Activated naive CD4-positive, alpha-beta T cell treated with anti-CD3 and anti-CD28 coated beads, Interleukin-2, amount 10 ng/mL, durations not matched to agents 7 days and 5 days (primary cell): ENCODE results near the gene DNAH11.
"Not testable (repeated sequence)": the region's sequence is repeated elsewhere in the genome, so short reads cannot be mapped to it uniquely, and the experiment has no call there.

ENCODE experiments used
- CTCF ChIA-PET: fragments of 350-600 bp; sonication (Branson Sonifier 250); formaldehyde crosslinking; loops from one replicate; lab custom pipeline; 2021; ENCODE audit warnings: antibody characterized with exemption; lab: Charles Lee
- DNase-seq: peaks from one replicate; pipeline ENCODE4 v3.0.0-alpha.2; 2020
- H3K27ac Mint-ChIP-seq: one replicate; pipeline ENCODE4 v1.8.0; 2021; ENCODE audit warnings: mild to moderate bottlenecking, moderate library complexity, mixed read lengths
- H3K27me3 Mint-ChIP-seq: one replicate; pipeline ENCODE4 v1.8.0; 2021; ENCODE audit warnings: mild to moderate bottlenecking, mixed read lengths
- H3K36me3 Mint-ChIP-seq: one replicate; pipeline ENCODE4 v1.8.0; 2021; ENCODE audit warnings: mixed read lengths
- H3K4me1 Mint-ChIP-seq: one replicate; pipeline ENCODE4 v1.8.0; 2021; ENCODE audit warnings: mixed read lengths
- H3K4me3 Mint-ChIP-seq: one replicate; pipeline ENCODE4 v1.8.0; 2021; ENCODE audit warnings: mild to moderate bottlenecking, moderate library complexity, mixed read lengths
- H3K9me3 Mint-ChIP-seq: one replicate; pipeline ENCODE4 v1.8.0; 2021; ENCODE audit warnings: mixed read lengths

DNAH11 gene

GRCh38 chr7:21542891-21543527 is at the start of gene DNAH11:
TSS of gene DNAH11 (plus strand) at chr7:21543039. CDS start at chr7:21543246, 207 bp downstream.
- Mint-ChIP-seq H3K27ac (no peak within 1 kb of the TSS), H3K4me3 (peak within 1 kb of the TSS; percentile 63), H3K9me3 (no peaks in the 10 kb centered on the region), H3K27me3 (peaks cover 52% of the 10 kb centered on the region), H3K36me3 (no peaks in the 10 kb centered on the region), H3K4me1 (peaks cover 9% of the 10 kb centered on the region)
- DNase-seq: peak; percentile 52
- CTCF ChIA-PET: no interaction called here

GRCh38 chr7:21495731-21496130 is 47.1 kb upstream of the DNAH11 start:
- DNase-seq: no peak
- peaks cover 72% of the 10 kb centered on the region for H3K36me3 Mint-ChIP-seq
- H3K27me3 Mint-ChIP-seq: no peaks in the 10 kb centered on the region
- H3K4me1 Mint-ChIP-seq: no peaks in the 10 kb centered on the region
- H3K9me3 Mint-ChIP-seq: peaks cover 46% of the 10 kb centered on the region
- CTCF ChIA-PET: no interaction called here
- no peak overlapping the region for H3K4me3 Mint-ChIP-seq
- H3K27ac Mint-ChIP-seq: no peak overlapping the region

- no peaks in the 10 kb centered on the region for H3K4me1 Mint-ChIP-seq
- H3K4me3 Mint-ChIP-seq: no peak overlapping the region
- no peak for DNase-seq
- H3K27me3 Mint-ChIP-seq: no peaks in the 10 kb centered on the region
- H3K9me3 Mint-ChIP-seq: peaks cover 44% of the 10 kb centered on the region
- H3K36me3 Mint-ChIP-seq: peaks cover 73% of the 10 kb centered on the region
- no peak overlapping the region for H3K27ac Mint-ChIP-seq
- CTCF ChIA-PET: no interaction called here
Measured at GRCh38 chr7:21497072-21497471, 45.8 kb upstream of the DNAH11 start.

GRCh38 chr7:21500117-21500832 is 42.6 kb upstream of the DNAH11 start:
- Mint-ChIP-seq H3K4me3 (no peak overlapping the region), H3K4me1 (peaks cover 5% of the 10 kb centered on the region), H3K27me3 (no peaks in the 10 kb centered on the region), H3K27ac (no peak overlapping the region), H3K9me3 (peaks cover 42% of the 10 kb centered on the region), H3K36me3 (peaks cover 77% of the 10 kb centered on the region)
- no peak for DNase-seq
- CTCF ChIA-PET: no interaction called here

GRCh38 chr7:21504021-21504420 is 38.8 kb upstream of the DNAH11 start:
- DNase-seq: no peak
- H3K9me3 Mint-ChIP-seq: peaks cover 49% of the 10 kb centered on the region
- H3K4me3 Mint-ChIP-seq: no peak overlapping the region
- peaks cover 83% of the 10 kb centered on the region for H3K36me3 Mint-ChIP-seq
- H3K4me1 Mint-ChIP-seq: peaks cover 8% of the 10 kb centered on the region
- no peak overlapping the region for H3K27ac Mint-ChIP-seq
- no peaks in the 10 kb centered on the region for H3K27me3 Mint-ChIP-seq
- CTCF ChIA-PET: no interaction called here

GRCh38 chr7:21507627-21508343 is 35.1 kb upstream of the DNAH11 start:
- Mint-ChIP-seq H3K36me3 (peaks cover 80% of the 10 kb centered on the region), H3K9me3 (peaks cover 35% of the 10 kb centered on the region), H3K27ac (no peak overlapping the region), H3K27me3 (no peaks in the 10 kb centered on the region), H3K4me3 (no peak overlapping the region), H3K4me1 (peaks cover 8% of the 10 kb centered on the region)
- DNase-seq: peak; percentile 37
- CTCF ChIA-PET: interaction anchor here (0.6 to 2.8 kb wide), 3 partner anchors 10 to 247 kb away, joined by 3 to 12 read pairs (median 3); no protein-coding TSS in a partner anchor

DNA sequence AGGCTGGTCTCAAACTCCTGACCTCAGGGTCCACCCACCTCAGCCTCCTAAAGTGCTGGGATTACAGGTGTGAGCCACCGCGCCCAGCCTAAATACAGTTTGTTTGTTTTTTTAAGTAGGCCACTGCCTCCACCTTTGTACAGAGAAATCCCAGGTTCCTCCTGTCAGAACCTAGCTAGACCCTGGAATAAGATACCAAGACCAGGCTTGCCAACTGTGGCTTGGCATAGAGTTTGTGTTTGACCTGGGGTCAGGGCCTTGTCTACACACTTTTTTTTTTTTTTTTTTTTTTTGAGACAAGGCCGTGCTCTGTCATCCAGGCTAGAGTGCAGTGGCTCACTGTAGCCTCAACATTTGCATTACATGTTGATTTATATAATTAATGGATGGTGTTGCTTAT is 34.3 kb upstream of the DNAH11 start:
- CTCF ChIA-PET: interaction anchor here (2.8 kb wide), 1 partner anchor 247 kb away, joined by 12 read pairs; no protein-coding TSS in a partner anchor
- Mint-ChIP-seq H3K4me1 (peaks cover 5% of the 10 kb centered on the region), H3K9me3 (peaks cover 35% of the 10 kb centered on the region), H3K36me3 (peaks cover 74% of the 10 kb centered on the region), H3K27ac (no peak overlapping the region), H3K27me3 (no peaks in the 10 kb centered on the region), H3K4me3 (no peak overlapping the region)
- no peak for DNase-seq

DNA sequence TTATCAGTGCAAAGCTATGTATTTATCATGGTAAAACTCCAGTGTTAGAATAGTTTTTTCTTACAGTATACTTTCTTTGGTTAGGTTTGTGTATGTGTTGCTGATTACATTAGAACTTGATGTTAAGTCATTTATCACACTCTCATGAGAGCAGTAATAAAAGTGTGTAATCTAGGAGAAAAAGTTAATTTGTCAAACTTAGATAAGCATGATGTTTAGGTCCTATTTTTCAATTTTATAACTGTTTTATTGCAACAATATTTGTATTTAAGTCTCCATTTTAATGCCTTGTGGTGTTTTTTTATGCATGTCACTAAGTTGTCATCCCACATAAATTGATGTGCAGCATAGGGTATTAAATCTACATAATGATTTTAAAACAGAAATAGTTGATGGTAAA is 28.8 kb upstream of the DNAH11 start:
- CTCF ChIA-PET: no interaction called here
- no peaks in the 10 kb centered on the region for H3K4me1 Mint-ChIP-seq

DNA sequence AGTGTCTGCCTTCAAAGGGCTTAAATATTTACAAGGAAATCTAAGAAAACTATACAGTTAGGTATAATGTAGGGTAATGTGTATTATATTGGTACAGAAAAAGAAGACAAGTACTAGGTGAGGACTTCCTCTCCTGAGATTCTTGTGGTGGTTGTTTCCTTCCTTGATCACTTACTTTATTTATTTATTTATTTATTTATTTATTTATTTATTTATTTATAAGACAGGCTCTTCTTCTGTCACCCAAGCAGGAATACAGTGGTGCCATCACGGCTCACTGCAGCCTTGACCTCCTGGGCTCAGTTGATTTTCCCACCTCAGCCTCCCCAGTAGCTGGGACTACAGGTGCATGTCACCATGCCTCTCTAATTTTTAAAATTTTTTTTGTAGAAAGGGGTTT is 18.2 kb upstream of the DNAH11 start:
- Mint-ChIP-seq H3K27ac (no peak overlapping the region), H3K4me1 (no peaks in the 10 kb centered on the region)

More for the DNA sequence above, 28.8 kb upstream of the DNAH11 start:
- peaks cover 27% of the 10 kb centered on the region for H3K36me3 Mint-ChIP-seq
- H3K9me3 Mint-ChIP-seq: no peaks in the 10 kb centered on the region
- no peak for DNase-seq
- H3K27ac Mint-ChIP-seq: no peak overlapping the region
- no peaks in the 10 kb centered on the region for H3K27me3 Mint-ChIP-seq
- H3K4me3 Mint-ChIP-seq: no peak overlapping the region

DNA sequence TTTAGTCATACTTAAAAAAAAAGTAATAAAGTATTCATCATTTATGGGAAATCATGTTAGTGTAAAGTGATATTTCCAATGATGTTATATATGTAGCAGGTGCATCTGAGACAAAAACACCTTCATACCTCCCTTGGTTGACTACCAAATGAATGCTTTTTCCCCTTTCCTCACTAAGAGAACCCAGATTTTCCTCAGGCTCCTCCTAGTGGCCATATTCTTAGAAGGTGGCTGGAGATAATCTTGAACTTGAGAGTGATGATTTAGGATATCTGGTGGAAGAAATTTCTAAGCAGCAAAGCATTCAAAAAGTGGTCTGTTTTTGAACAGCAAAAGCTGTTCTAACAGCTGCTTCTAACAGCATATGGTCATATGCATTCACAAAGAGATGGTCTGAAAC is 16.8 kb upstream of the DNAH11 start:
- H3K27ac Mint-ChIP-seq: no peak overlapping the region
- no peaks in the 10 kb centered on the region for H3K4me1 Mint-ChIP-seq
- CTCF ChIA-PET: interaction anchor here (4.5 kb wide), 1 partner anchor 272 kb away, joined by 19 read pairs; no protein-coding TSS in a partner anchor
- peaks cover 3% of the 10 kb centered on the region for H3K9me3 Mint-ChIP-seq
- H3K27me3 Mint-ChIP-seq: peaks cover 8% of the 10 kb centered on the region
- no peak overlapping the region for H3K4me3 Mint-ChIP-seq
- no peak for DNase-seq
- H3K36me3 Mint-ChIP-seq: no peaks in the 10 kb centered on the region

More for the DNA sequence above, 18.2 kb upstream of the DNAH11 start:
- no peak for DNase-seq
- H3K27me3 Mint-ChIP-seq: peaks cover 4% of the 10 kb centered on the region
- H3K36me3 Mint-ChIP-seq: no peaks in the 10 kb centered on the region
- peaks cover 3% of the 10 kb centered on the region for H3K9me3 Mint-ChIP-seq
- CTCF ChIA-PET: interaction anchor here (4.5 kb wide), 1 partner anchor 271 kb away, joined by 19 read pairs; no protein-coding TSS in a partner anchor
- no peak overlapping the region for H3K4me3 Mint-ChIP-seq

GRCh38 chr7:21526448-21526847 is 16.4 kb upstream of the DNAH11 start:
- peaks cover 3% of the 10 kb centered on the region for H3K9me3 Mint-ChIP-seq
- no peak overlapping the region for H3K4me3 Mint-ChIP-seq
- CTCF ChIA-PET: interaction anchor here (0.8 to 4.5 kb wide), 3 partner anchors 12 to 272 kb away, joined by 3 to 19 read pairs (median 3); no protein-coding TSS in a partner anchor
- no peak for DNase-seq
- no peak overlapping the region for H3K27ac Mint-ChIP-seq
- H3K36me3 Mint-ChIP-seq: no peaks in the 10 kb centered on the region
- H3K4me1 Mint-ChIP-seq: no peaks in the 10 kb centered on the region
- peaks cover 8% of the 10 kb centered on the region for H3K27me3 Mint-ChIP-seq

GRCh38 chr7:21532485-21532884 is 10.4 kb upstream of the DNAH11 start:
- DNase-seq, H3K27ac Mint-ChIP-seq, H3K4me1 Mint-ChIP-seq, H3K9me3 Mint-ChIP-seq, H3K4me3 Mint-ChIP-seq, H3K36me3 Mint-ChIP-seq, CTCF ChIA-PET: not testable (repeated sequence)
- H3K27me3 Mint-ChIP-seq: peaks cover 26% of the 10 kb centered on the region

DNA sequence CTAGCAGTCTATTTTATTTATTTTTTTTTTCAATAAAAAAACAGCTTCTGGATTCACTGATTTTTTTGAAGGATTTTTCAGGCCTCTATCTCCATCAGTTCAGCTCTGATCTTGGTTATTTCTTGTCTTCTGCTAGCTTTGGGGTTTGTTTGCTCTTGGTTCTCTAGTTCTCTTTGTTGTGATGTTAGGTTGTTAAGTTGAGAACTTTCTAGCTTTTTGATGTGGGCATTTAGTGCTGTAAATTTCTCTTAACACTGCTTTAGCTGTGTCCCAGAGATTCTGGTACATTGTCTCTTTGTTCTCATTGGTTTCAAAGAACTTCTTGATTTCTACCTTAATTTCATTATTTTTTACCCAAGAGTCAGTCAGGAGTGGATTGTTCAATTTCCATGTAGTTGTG is 9.2 kb upstream of the DNAH11 start:
- CTCF ChIA-PET, H3K4me3 Mint-ChIP-seq, H3K27ac Mint-ChIP-seq, H3K9me3 Mint-ChIP-seq, H3K4me1 Mint-ChIP-seq, DNase-seq, H3K36me3 Mint-ChIP-seq: not testable (repeated sequence)
- peaks cover 33% of the 10 kb centered on the region for H3K27me3 Mint-ChIP-seq

GRCh38 chr7:21536445-21537118 is 6.3 kb upstream of the DNAH11 start:
- H3K4me1 Mint-ChIP-seq, H3K36me3 Mint-ChIP-seq, H3K9me3 Mint-ChIP-seq, H3K4me3 Mint-ChIP-seq, CTCF ChIA-PET, DNase-seq, H3K27ac Mint-ChIP-seq: not testable (repeated sequence)
- peaks cover 31% of the 10 kb centered on the region for H3K27me3 Mint-ChIP-seq
